SK-N-SH (cell line): ENCODE results near the gene CNNM1. TPM values are rescaled to one million over a fixed set of nuclear protein-coding genes. Genes with fewer than 3 reads are reported as not detected.

Experiments
- CTCF ChIA-PET: fragments of 300-600, 350-600 bp; formaldehyde crosslinking; extraction: SDS; loops from one replicate; lab custom pipeline; 2021; lab: Yijun Ruan, JAX
- POLR2A ChIA-PET: fragments of 350-600 bp; sonication (Branson Sonifier 250); formaldehyde crosslinking; extraction: SDS; loops from one replicate; lab custom pipeline; 2020; ENCODE audit warnings: antibody characterized with exemption, inconsistent platforms; lab: Yijun Ruan, JAX
- DNase-seq: peaks from one replicate; pipeline ENCODE4 v3.0.0; 2012
- H2AFZ ChIP-seq: fragments of 200-600 bp; sonication (generic); 2 replicates; pipeline ENCODE4 v1.8.1; 2016; ENCODE audit warnings: antibody characterized with exemption, mild to moderate bottlenecking, low read depth
- H3F3A ChIP-seq: fragments of 200-600 bp; sonication (generic); replicated peaks from 2 replicates; pipeline ENCODE3; 2016; ENCODE audit warnings: antibody characterized with exemption, mild to moderate bottlenecking; ENCODE audit not compliant: insufficient read depth
- H3K27ac ChIP-seq, 2 experiments: fragments of 200-500 bp in 1 of 2; fragments of 200-600 bp in 1 of 2; sonication (Bioruptor generic) in 1 of 2; sonication (generic), shearing (Covaris generic) in 1 of 2; 2 replicates each; pipeline versions ENCODE4 v1.5.1 to v1.6.1; 2014 to 2016; ENCODE audit warnings: low read depth in 2 of 2, inconsistent platforms in 1 of 2, low read length in 1 of 2, mild to moderate bottlenecking in 1 of 2, mixed read lengths in 1 of 2
- H3K27me3 ChIP-seq: fragments of 200-600 bp; sonication (generic), shearing (Covaris generic); 2 replicates; pipeline ENCODE4 v1.6.1; 2016; ENCODE audit warnings: mixed run types; ENCODE audit not compliant: insufficient read depth
- H3K36me3 ChIP-seq, 2 experiments: fragments of 200-500 bp in 1 of 2; fragments of 200-600 bp in 1 of 2; sonication (Bioruptor generic) in 1 of 2; sonication (generic) in 1 of 2; replicated peaks in 1 of 2; 2 replicates each; pipeline versions ENCODE3 to v1.5.1; 2014 to 2016; ENCODE audit warnings: low read length in 1 of 2, mild to moderate bottlenecking in 1 of 2; ENCODE audit not compliant: insufficient read depth in 2 of 2, control insufficient read depth in 1 of 2
- H3K4me1 ChIP-seq, 2 experiments: fragments of 200-500 bp in 1 of 2; fragments of 200-600 bp in 1 of 2; sonication (Bioruptor generic) in 1 of 2; sonication (generic), shearing (Covaris generic) in 1 of 2; 2 replicates each; pipeline versions ENCODE4 v1.5.1 to v1.6.1; 2014 to 2016; ENCODE audit warnings: low read depth in 1 of 2, low read length in 1 of 2, mixed run types in 1 of 2; ENCODE audit not compliant: insufficient read depth in 2 of 2, control insufficient read depth in 1 of 2
- H3K4me2 ChIP-seq: fragments of 200-600 bp; sonication (generic), shearing (Covaris generic); 2 replicates; pipeline ENCODE4 v1.6.1; 2017; ENCODE audit warnings: mixed run types
- H3K4me3 ChIP-seq, 2 experiments: fragments of 200-500 bp in 1 of 2; fragments of 200-600 bp in 1 of 2; sonication (Bioruptor generic) in 1 of 2; sonication (generic), shearing (Covaris generic) in 1 of 2; 2 replicates each; pipeline versions ENCODE4 v1.5.1 to v1.8.1; 2014 to 2016; ENCODE audit warnings: low read depth in 2 of 2, inconsistent platforms in 1 of 2, low read length in 1 of 2, mild to moderate bottlenecking in 1 of 2, mixed read lengths in 1 of 2, moderate library complexity in 1 of 2
- H3K79me2 ChIP-seq: fragments of 200-600 bp; sonication (generic); 2 replicates; pipeline ENCODE4 v1.8.1; 2017; ENCODE audit warnings: mild to moderate bottlenecking; ENCODE audit not compliant: insufficient read depth
- H3K9ac ChIP-seq: fragments of 200-600 bp; sonication (generic); 2 replicates; pipeline ENCODE4 v1.6.1; 2017; ENCODE audit warnings: mixed run types
- H3K9me2 ChIP-seq: fragments of 200-600 bp; sonication (generic); 2 replicates; pipeline ENCODE4 v1.6.1; 2017; ENCODE audit warnings: mixed run types
- H3K9me3 ChIP-seq: fragments of 200-600 bp; sonication (generic); 2 replicates; pipeline ENCODE4 v1.6.1; 2017; ENCODE audit warnings: mixed run types, mild to moderate bottlenecking, moderate library complexity
- H4K20me1 ChIP-seq: fragments of 200-600 bp; sonication (generic); 2 replicates; pipeline ENCODE4 v1.6.1; 2017; ENCODE audit warnings: mild to moderate bottlenecking, mixed run types; ENCODE audit not compliant: insufficient read depth
- CHD2 ChIP-seq: fragments of 150-350 bp; IDR thresholded peaks from 2 replicates; pipeline ENCODE4 v1.6.1; 2018; ENCODE audit warnings: low read length; ENCODE audit not compliant: partially characterized antibody
- CTCF ChIP-seq: fragments of 200-600 bp; sonication (generic); IDR thresholded peaks from 2 replicates; pipeline ENCODE4 v1.6.1; 2017; ENCODE audit warnings: antibody characterized with exemption, mild to moderate bottlenecking, moderate library complexity
- ELF1 ChIP-seq: IDR thresholded peaks from 2 replicates; pipeline ENCODE4 v1.4.0; 2012
- EP300 ChIP-seq, 2 experiments: IDR thresholded peaks; 2 replicates each; pipeline versions ENCODE4 v1.4.0 to v1.6.1; 2012; ENCODE audit warnings: borderline replicate concordance in 1 of 2, low read depth in 1 of 2, low read length in 1 of 2
- EZH2phosphoT487 ChIP-seq: fragments of 200-600 bp; sonication (generic); IDR thresholded peaks from 2 replicates; pipeline ENCODE4 v1.6.1; 2017; ENCODE audit warnings: low read depth, mixed run types, mild to moderate bottlenecking, antibody characterized with exemption, moderate library complexity, borderline replicate concordance
- FOSL2 ChIP-seq: IDR thresholded peaks from 2 replicates; pipeline ENCODE4 v1.4.0; 2012; ENCODE audit warnings: low read depth, mild to moderate bottlenecking, moderate library complexity, borderline replicate concordance
- FOXJ3 ChIP-seq: sonication (generic); formaldehyde crosslinking; IDR thresholded peaks from 2 replicates; pipeline ENCODE4 v1.5.1; 2020; ENCODE audit warnings: mild to moderate bottlenecking, missing genetic modification reagents
- IRF3 ChIP-seq: fragments of 150-350 bp; IDR thresholded peaks from 2 replicates; pipeline ENCODE4 v1.6.1; 2016; ENCODE audit warnings: mild to moderate bottlenecking, low read depth, low read length
- JUND ChIP-seq: IDR thresholded peaks from 2 replicates; pipeline ENCODE4 v1.4.0; 2012
- MAX ChIP-seq: IDR thresholded peaks from 2 replicates; pipeline ENCODE4 v1.4.0; 2012; ENCODE audit warnings: low read depth
- MEF2A ChIP-seq: IDR thresholded peaks from 2 replicates; pipeline ENCODE4 v1.4.0; 2012; ENCODE audit warnings: low read depth, borderline replicate concordance
- POLR2AphosphoS5 ChIP-seq: IDR thresholded peaks from 2 replicates; pipeline ENCODE4 v1.6.1; 2012; ENCODE audit warnings: low read depth, low read length
- RFX5 ChIP-seq: IDR thresholded peaks from 2 replicates; pipeline ENCODE4 v1.6.1; 2012; ENCODE audit warnings: mild to moderate bottlenecking, improper control_type of control experiment, low read length
- SIN3A ChIP-seq: IDR thresholded peaks from 2 replicates; pipeline ENCODE4 v1.6.1; 2012; ENCODE audit warnings: low read depth, mild to moderate bottlenecking, low read length, moderate library complexity, borderline replicate concordance
- TAF1 ChIP-seq: IDR thresholded peaks from 2 replicates; pipeline ENCODE4 v1.6.1; 2012; ENCODE audit warnings: low read depth, mild to moderate bottlenecking, low read length, moderate library complexity, borderline replicate concordance
- TCF12 ChIP-seq: IDR thresholded peaks from 2 replicates; pipeline ENCODE4 v1.4.0; 2012
- YY1 ChIP-seq: IDR thresholded peaks from 2 replicates; pipeline ENCODE4 v1.4.0; 2012; ENCODE audit warnings: low read depth, mild to moderate bottlenecking
- ZBTB33 ChIP-seq: IDR thresholded peaks from 2 replicates; pipeline ENCODE4 v1.4.0; 2012; ENCODE audit warnings: low read depth, borderline replicate concordance
- WGBS: methylation state at CpG from one replicate; pipeline ENCODE4 v1.1.6; 2017; ENCODE audit warnings: low lambda C conversion rate; 5-methylcytosine and 5-hydroxymethylcytosine counted together
- polyA plus RNA-seq, 3 experiments: library from polyadenylated mRNA; depleted of rRNA; stranded (reverse); fragments of >200 nt; gene quantifications; 2 replicates each; pipeline ENCODE4 v1.2.3, GENCODE V29; 2012

The CNNM1 gene
- polyA plus RNA-seq, 1 of the 3 experiments (the other 2 are of a cell fraction), result 0.12 TPM

- TF ChIP-seq CTCF (no peak), JUND (no peak), FOSL2 (no peak)
Observed at GRCh38 chr10:99387071-99387470, 57.9 kb downstream of the CNNM1 start (continued).

GRCh38 chr10:99387541-99387940, 58.4 kb downstream of the CNNM1 start:
- no peak for DNase-seq
- Histone ChIP-seq H3K79me2 (no peaks in the 10 kb centered on the region), H3K27me3 (no peaks in the 10 kb centered on the region; the same call in 1 of the 2 replicates), H4K20me1 (no peaks in the 10 kb centered on the region), H3K9ac (no peak overlapping the region), H3K36me3 (no peaks in the 10 kb centered on the region), H3K9me3 (no peaks in the 10 kb centered on the region), H3K9me2 (no peaks in the 10 kb centered on the region), H3K4me2 (no peak overlapping the region), H3F3A (no peaks in the 10 kb centered on the region), H2AFZ (no peak overlapping the region), H3K27ac (no peak overlapping the region), H3K4me3 (no peak overlapping the region), H3K4me1 (no peaks in the 10 kb centered on the region)
- WGBS, result 62% methylated on average over 7 of the region's 11 CpGs
- CTCF ChIA-PET, result interaction anchor here (1.1 to 1.8 kb wide), 2 partner anchors 225 kb away, joined by 3 to 6 read pairs; no protein-coding TSS in a partner anchor
- TF ChIP-seq MAX, result no peak
- no peak for TF ChIP-seq TAF1
- TF ChIP-seq SIN3A, result no peak
- TF ChIP-seq EP300 (IDR thresholded peaks at IDR 0.05; ENCODE audit: borderline replicate concordance in 1 of 2, low read depth in 1 of 2, low read length in 1 of 2), result no peak
- TF ChIP-seq RFX5, result no peak
- no peak for TF ChIP-seq POLR2AphosphoS5
- TF ChIP-seq CTCF, result no peak
- TF ChIP-seq YY1, result no peak
- no peak for TF ChIP-seq CHD2
- TF ChIP-seq EZH2phosphoT487, result no peak
- TF ChIP-seq ELF1, result no peak
- TF ChIP-seq MEF2A, result no peak
- TF ChIP-seq TCF12, result no peak
- TF ChIP-seq FOXJ3 (CRISPR knock-in tag), result no peak
- TF ChIP-seq IRF3, result no peak
- no peak for TF ChIP-seq ZBTB33
- POLR2A ChIA-PET, result no interaction called here
